Colon (tissue), 2 donors: ENCODE measurements around the gene MFRP.

Experiments used
- FAIRE-seq: peaks from 2 replicates; lab custom pipeline; 2012; peaks lifted over from hg19 to GRCh38; lab: Jason Lieb, UNC
- donor health status: control.
- donor health status: control.

The MFRP gene

DNA sequence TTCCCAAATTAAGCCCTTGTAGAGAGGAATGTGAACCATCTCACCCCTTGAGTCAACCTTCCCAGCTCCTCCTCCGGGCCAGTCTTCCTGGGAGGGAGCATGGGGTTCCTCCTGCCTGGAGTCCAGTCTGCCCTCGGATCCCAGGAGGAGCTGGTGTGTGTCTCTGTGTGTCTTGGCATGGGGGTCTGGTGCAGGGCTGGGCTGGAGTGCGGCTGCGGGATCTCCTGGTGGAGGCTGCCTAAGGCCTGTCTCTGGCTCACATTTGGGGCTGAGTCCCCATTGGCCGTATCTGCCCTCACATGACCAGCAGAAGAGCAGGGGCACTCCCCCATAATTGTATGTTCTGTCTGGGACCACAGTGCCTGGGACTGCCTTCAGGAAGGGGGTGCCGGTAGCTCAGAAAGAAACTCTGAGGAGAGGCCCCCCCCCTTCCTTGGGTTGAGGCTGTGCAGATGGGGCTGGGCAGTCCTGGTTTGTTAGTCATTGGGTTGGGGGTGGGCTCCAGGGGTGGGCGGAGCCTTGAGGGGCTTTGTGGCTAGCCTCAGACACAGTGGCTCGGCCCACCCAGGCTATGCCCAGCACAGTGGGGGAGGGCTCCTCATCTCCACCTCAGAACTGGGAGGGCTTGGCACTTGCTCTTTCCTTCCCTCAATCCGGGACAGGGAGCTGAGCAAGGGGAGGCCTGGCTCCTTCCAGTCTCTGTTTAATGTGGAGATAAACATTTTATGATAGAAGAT is 8.8 kb downstream of the MFRP start:
- no peak for FAIRE-seq

DNA sequence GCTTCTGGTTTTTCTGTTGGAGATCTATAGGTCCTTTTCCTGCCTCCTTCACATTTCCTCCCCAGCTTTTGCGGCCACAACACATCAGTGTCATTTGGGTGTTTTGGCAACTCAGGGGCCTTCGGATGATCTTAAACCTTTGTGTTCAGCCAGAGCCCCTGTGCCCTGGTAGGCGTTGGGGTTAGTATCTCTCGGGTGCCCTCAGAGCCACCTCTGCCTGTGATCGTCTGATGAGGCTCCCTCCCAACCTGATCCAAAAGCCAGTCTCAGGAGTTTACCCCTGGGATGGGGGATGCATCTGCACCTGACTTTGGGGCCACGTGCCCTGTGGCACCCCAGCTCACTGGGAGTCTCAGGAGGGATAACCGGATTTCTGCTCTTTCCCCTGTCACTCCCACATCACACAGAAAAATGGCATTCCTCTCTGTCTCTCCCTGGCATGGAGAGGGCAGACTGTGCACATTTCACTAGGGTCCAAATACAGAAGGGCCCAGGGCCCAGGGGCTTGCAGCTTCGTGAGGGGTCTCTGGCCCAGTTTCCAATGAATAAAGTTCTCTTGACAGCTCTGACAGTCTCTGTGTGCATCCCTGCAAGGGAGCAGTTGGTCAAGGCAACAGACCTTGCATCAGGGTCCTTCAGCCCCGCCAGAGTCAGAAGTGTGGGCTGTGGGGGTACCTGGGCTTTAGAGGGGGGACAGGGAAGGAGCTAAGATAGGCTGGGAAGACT is 9.6 kb downstream of the MFRP start:
- no peak for FAIRE-seq

DNA sequence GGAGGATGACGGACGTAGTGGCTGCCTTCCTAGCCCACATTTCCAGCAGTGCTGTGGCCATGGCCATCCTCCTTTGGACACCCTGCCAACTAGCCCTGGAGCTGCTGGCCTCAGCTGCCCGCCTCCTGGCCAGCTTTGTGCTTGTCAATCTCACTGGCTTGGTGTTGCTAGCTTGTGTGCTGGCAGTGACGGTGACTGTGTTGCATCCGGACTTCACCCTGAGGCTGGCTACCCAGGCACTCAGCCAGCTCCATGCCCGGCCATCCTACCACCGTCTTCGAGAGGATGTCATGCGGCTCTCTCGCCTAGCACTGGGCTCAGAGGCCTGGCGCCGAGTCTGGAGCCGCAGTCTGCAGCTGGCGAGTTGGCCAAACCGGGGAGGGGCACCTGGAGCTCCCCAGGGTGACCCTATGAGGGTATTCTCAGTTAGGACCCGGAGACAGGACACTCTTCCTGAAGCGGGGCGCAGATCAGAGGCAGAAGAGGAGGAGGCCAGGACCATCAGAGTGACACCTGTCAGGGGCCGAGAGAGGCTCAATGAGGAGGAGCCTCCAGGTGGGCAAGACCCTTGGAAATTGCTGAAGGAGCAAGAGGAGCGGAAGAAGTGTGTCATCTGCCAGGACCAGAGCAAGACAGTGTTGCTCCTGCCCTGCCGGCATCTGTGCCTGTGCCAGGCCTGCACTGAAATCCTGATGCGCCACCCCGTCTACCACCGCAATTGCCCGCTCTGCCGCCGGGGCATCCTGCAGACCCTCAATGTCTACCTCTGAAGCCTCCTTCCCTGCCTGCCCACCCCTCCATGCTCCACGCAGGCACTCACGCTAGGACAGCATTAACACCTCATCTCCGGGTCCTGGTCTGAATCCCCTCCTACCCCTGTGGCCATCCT is 10.6 kb downstream of the MFRP start:
- no peak for FAIRE-seq

GRCh38 chr11:119335091-119335654 is 11.3 kb downstream of the MFRP start:
- FAIRE-seq = no peak

DNA sequence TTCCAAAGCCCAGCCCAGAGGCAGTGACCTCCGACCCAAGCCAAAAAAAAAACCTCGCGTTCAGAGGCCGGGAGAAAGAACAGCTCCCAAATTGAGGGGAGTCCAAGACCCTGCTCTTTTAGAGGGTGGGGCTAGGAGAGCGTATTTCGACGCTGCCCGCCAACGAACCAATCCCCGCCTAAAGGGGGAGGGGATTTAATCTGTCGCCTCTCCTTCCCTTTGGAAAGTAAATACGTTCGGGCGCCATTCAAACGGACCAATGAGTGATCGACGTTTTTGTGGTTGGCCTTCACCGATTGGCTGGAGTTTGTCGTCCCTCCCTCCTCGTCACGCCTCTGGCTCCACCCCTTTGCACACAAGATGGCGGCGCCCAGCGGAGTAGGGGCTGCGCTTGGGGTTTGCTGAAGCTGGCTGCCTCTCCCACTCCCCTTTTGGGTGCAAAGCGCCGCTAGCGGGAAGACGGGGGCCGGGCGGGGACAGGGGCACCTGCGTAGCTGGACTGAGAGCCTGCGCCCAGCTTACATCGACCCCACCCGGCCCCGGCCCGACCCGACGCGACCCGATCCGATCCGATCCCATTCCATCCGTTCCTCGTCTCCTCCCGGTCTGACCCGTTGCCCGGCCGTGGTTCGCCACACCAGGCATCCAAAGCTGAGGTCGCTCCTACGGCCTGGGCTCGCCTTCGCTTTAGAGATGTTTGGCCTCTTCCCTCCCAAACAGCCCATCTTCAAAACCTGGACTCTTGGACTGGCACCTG is 12.2 kb downstream of the MFRP start, which contains the start of gene RNF26:
Gene RNF26, plus strand, starts transcription at position 354 of the 757 bp plus-strand sequence. CDS start 596 bp downstream, outside the sequence.
- peak; percentile 96 for FAIRE-seq

- no peak for FAIRE-seq
Observed at GRCh38 chr11:119332111-119332765, 14.3 kb downstream of the MFRP start.

DNA sequence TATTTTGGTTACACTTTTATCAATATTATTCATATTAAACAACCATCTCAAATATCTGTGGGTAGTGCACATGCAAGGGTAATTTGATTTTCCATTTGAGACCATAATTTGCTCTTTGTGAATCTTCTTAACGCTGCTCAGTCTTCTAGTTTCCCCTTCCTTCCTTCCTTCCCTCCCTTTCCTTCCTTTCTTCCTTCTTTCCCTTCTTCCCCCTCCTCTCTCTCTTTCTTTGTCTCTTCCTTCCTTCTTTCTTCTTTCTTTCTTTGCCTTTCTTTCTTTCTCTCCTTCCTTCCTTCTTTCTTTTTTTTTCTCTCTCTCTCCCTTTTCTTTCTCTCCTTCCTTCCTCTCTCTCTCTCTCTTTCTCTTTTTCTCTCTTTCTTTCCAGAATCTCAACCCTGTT is 16.3 kb downstream of the MFRP start:
- FAIRE-seq = no peak

DNA sequence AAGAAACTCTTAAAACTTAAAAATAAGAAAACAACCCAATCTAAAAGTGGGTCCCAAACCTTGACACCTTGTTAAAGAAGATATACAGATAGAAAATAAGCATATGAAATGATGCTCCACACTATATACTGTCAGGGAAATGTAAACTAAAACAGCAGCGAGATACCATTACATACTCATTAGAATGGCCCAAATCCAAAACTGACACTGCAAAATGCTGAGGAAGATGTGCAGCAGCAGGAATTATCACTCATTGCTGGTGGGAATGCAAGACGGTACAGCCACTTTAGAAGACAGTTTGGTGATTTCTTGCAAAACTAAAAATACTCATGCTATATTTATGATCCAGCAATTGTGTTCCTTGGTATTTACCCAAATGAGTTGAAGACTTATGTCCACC is 17.2 kb downstream of the MFRP start:
- no peak for FAIRE-seq

DNA sequence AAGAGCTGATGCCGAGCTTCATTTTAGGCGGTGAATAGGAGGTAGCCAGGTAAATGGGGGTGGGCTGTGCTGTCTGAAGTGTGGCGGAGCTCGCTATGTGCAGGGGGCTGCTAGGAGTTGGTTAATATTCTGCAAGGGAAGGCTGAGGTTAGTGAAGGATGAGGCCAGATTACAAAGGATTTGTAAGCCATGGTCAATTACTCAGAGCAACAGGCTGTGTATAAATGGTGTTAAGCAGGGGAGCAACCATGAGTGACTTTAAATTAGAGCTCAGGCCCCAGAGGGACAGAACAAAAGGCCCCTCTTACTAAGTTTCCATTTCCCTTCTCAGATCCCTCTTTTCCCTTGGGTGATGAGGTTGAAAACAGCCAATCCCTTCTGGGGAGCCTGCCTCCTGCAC is 22.3 kb downstream of the MFRP start:
- no peak for FAIRE-seq

GRCh38 chr11:119323532-119324033 is 22.9 kb downstream of the MFRP start:
- FAIRE-seq = no peak

GRCh38 chr11:119322921-119323531 is 23.5 kb downstream of the MFRP start:
- no peak for FAIRE-seq

GRCh38 chr11:119322360-119322739 is 24.2 kb downstream of the MFRP start:
- no peak for FAIRE-seq

GRCh38 chr11:119320776-119321524 is 25.6 kb downstream of the MFRP start:
- no peak for FAIRE-seq

- no peak for FAIRE-seq
Observed at GRCh38 chr11:119320240-119320775, 26.2 kb downstream of the MFRP start.

GRCh38 chr11:119319700-119320239 is 26.7 kb downstream of the MFRP start:
- FAIRE-seq = no peak

DNA sequence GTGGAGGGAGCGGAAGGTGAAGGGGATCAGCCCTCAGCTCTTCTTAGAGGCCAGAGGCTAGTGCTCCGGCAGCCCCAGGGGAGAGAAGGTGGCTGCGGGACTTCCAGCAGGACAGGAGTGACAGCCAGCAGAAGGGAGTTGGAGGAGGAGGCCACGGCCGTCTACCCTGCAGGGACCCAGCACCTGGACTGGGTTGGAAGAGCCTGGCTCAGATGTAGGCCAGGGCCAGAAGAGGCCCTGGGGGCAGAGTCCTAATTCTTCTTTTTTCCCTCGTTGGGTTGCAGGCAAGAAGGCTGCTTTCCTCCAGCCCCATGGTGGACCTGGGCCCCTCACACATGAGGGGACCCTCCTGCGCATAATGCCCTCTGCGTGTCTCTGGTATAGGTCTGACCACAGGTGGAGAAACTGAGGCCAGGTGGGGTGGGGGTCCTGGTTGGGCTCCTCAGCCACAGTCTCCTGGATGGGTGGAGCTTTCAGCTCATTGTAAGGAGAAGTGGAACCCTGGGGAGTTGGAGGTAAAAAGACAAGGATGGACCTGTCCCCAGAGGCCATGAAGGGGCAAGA is 27.3 kb downstream of the MFRP start:
- no peak for FAIRE-seq

- FAIRE-seq = no peak
Observed at GRCh38 chr11:119318240-119319135, 28.0 kb downstream of the MFRP start.
